ENCODE results near the gene MYO7A. TPM values are rescaled to one million over a fixed set of nuclear protein-coding genes. Genes with fewer than 3 reads are reported as not detected.

MYO7A gene
- total and polyA plus RNA-seq, 9 donors, result 3.1 to 18.7 (median 6.5) TPM

- H3K4me3 ChIP-seq, result no peak overlapping the region
- H3K27ac ChIP-seq, result no peak overlapping the region
- H3K27me3 ChIP-seq, result no peaks in the 10 kb centered on the region
- H3K36me3 ChIP-seq, result no peaks in the 10 kb centered on the region
- intact Hi-C loops (cut with DNase I), result no loop called here
- H3K4me1 ChIP-seq (ENCODE audit: insufficient read depth), result peaks cover 8% of the 10 kb centered on the region
- no peaks in the 10 kb centered on the region for H3K9me3 ChIP-seq
- WGBS, 3 donors, result 70 to 76% (median 75%) methylated on average over 12 of the region's 12 CpGs
- TF ChIP-seq CTCF (IDR thresholded peaks at IDR 0.05) (no peak), POLR2A (IDR thresholded peaks at IDR 0.05) (no peak)
- no peak for DNase-seq
Observed at GRCh38 chr11:77136784-77137420, 8.9 kb downstream of the MYO7A start.

GRCh38 chr11:77137421-77137820 is 9.4 kb downstream of the MYO7A start:
- peaks cover 6% of the 10 kb centered on the region for H3K4me1 ChIP-seq (ENCODE audit: insufficient read depth)
- no peak overlapping the region for H3K27ac ChIP-seq
- no peaks in the 10 kb centered on the region for H3K36me3 ChIP-seq
- no peaks in the 10 kb centered on the region for H3K9me3 ChIP-seq
- H3K27me3 ChIP-seq, result no peaks in the 10 kb centered on the region
- intact Hi-C loops (cut with DNase I), result no loop called here
- no peak for DNase-seq
- no peak overlapping the region for H3K4me3 ChIP-seq
- 77 to 82% (median 81%) methylated on average over 11 of the region's 11 CpGs for WGBS, 3 donors
- TF ChIP-seq POLR2A (IDR thresholded peaks at IDR 0.05) (no peak), CTCF (IDR thresholded peaks at IDR 0.05) (no peak), EP300 (IDR thresholded peaks at IDR 0.05) (no peak)

GRCh38 chr11:77138106-77138649 is 10.1 kb downstream of the MYO7A start:
- TF ChIP-seq CTCF (IDR thresholded peaks at IDR 0.05), result no peak
- TF ChIP-seq POLR2A (IDR thresholded peaks at IDR 0.05), result no peak
- no peak for TF ChIP-seq EP300 (IDR thresholded peaks at IDR 0.05)
- no peak overlapping the region for H3K4me3 ChIP-seq
- WGBS, 3 donors, result 48 to 62% (median 61%) methylated on average over 49 to 55 of the region's 55 CpGs
- intact Hi-C loops (cut with DNase I), result no loop called here
- H3K4me1 ChIP-seq (ENCODE audit: insufficient read depth), result peaks cover 6% of the 10 kb centered on the region
- no peak overlapping the region for H3K27ac ChIP-seq
- H3K27me3 ChIP-seq, result no peaks in the 10 kb centered on the region
- DNase-seq, result no peak
- no peaks in the 10 kb centered on the region for H3K36me3 ChIP-seq
- H3K9me3 ChIP-seq, result no peaks in the 10 kb centered on the region

- no peak overlapping the region for H3K4me3 ChIP-seq
- intact Hi-C loops (cut with DNase I), result no loop called here
- TF ChIP-seq EP300 (IDR thresholded peaks at IDR 0.05) (no peak), CTCF (IDR thresholded peaks at IDR 0.05) (no peak), POLR2A (IDR thresholded peaks at IDR 0.05) (no peak)
- no peaks in the 10 kb centered on the region for H3K36me3 ChIP-seq
- WGBS, 3 donors, result 94 to 96% (median 96%) methylated on average over 8 of the region's 8 CpGs
- peak overlapping the region in 1 of 2 donors; percentile 72 for H3K27ac ChIP-seq
- DNase-seq, result no peak
- peaks cover 6% of the 10 kb centered on the region for H3K4me1 ChIP-seq (ENCODE audit: insufficient read depth)
- H3K9me3 ChIP-seq, result no peaks in the 10 kb centered on the region
- no peaks in the 10 kb centered on the region for H3K27me3 ChIP-seq
Observed at GRCh38 chr11:77139201-77139600, 11.2 kb downstream of the MYO7A start.

Data from ovary (tissue), 9 donors.